Cardiac septum (tissue), 1 donor: ENCODE results near the gene PRMT3. TPM values are rescaled to one million over a fixed set of nuclear protein-coding genes. Genes with fewer than 3 reads are reported as not detected.
"Not testable (repeated sequence)": the region's sequence is repeated elsewhere in the genome, so short reads cannot be mapped to it uniquely, and the experiment has no call there.

ENCODE experiments used
- DNase-seq: peaks from one replicate; pipeline ENCODE4 v3.0.0-alpha.2; 2020; ENCODE audit warnings: low spot score
- intact Hi-C: fragments of 100-400 bp; cut with DNase I; formaldehyde crosslinking; loops from one replicate; pipeline ENCODE4 v1.14.0; 2022
- total RNA-seq: library from RNA; stranded (reverse); fragmentation: NEBNext Ultra II Directional; extraction: Animal tissue kit (Norgen Biotek cat#: 25700); gene quantifications from one replicate; pipeline ENCODE4 v1.2.1, GENCODE V29; 2021
- donor health status: DM: no; HTN: no; CAD: no.

Gene PRMT3
- total RNA-seq, 1 donor from 2014 or later, result 9.7 TPM

GRCh38 chr11:20489948-20490347 is 102.4 kb downstream of the PRMT3 start:
- intact Hi-C loops, result no loop called here
- no peak for DNase-seq

- no peak for DNase-seq
- intact Hi-C loops, result no loop called here
Measured at GRCh38 chr11:20493340-20493739, 105.8 kb downstream of the PRMT3 start.

GRCh38 chr11:20497124-20497792 is 109.7 kb downstream of the PRMT3 start:
- DNase-seq, result no peak
- intact Hi-C loops, result no loop called here

GRCh38 chr11:20501252-20501651 is 113.7 kb downstream of the PRMT3 start:
- no peak for DNase-seq
- intact Hi-C loops, result no loop called here

- no peak for DNase-seq
- intact Hi-C loops, result no loop called here
Measured at GRCh38 chr11:20501971-20502370, 114.5 kb downstream of the PRMT3 start.

GRCh38 chr11:20511982-20512381 is 124.5 kb downstream of the PRMT3 start:
- intact Hi-C loops, result no loop called here
- DNase-seq, result no peak

GRCh38 chr11:20512869-20513268 is 125.4 kb downstream of the PRMT3 start:
- intact Hi-C loops, result no loop called here
- no peak for DNase-seq

- intact Hi-C loops, result no loop called here
- no peak for DNase-seq
Measured at GRCh38 chr11:20518323-20518834, 130.9 kb downstream of the PRMT3 start.

- intact Hi-C loops, result no loop called here
- DNase-seq, result no peak
Measured at GRCh38 chr11:20522536-20522935, 135.0 kb downstream of the PRMT3 start.

- intact Hi-C loops, result no loop called here
- no peak for DNase-seq
Measured at GRCh38 chr11:20529757-20530156, 142.2 kb downstream of the PRMT3 start.

- no peak for DNase-seq
- intact Hi-C loops, result no loop called here
Measured at GRCh38 chr11:20530942-20531703, 143.6 kb downstream of the PRMT3 start.

- intact Hi-C loops, result no loop called here
- no peak for DNase-seq
Measured at GRCh38 chr11:20535271-20535881, 147.9 kb downstream of the PRMT3 start.

- DNase-seq, result no peak
- intact Hi-C loops, result no loop called here
Measured at GRCh38 chr11:20536365-20536764, 148.8 kb downstream of the PRMT3 start.

GRCh38 chr11:20536784-20537183 is 149.3 kb downstream of the PRMT3 start:
- intact Hi-C loops, result no loop called here
- DNase-seq, result no peak

GRCh38 chr11:20541503-20541902 is 154.0 kb downstream of the PRMT3 start:
- intact Hi-C loops, result no loop called here
- DNase-seq, result no peak

GRCh38 chr11:20544603-20545237 is 157.2 kb downstream of the PRMT3 start:
- DNase-seq, result no peak
- intact Hi-C loops, result no loop called here

- intact Hi-C loops, result no loop called here
- DNase-seq, result no peak
Measured at GRCh38 chr11:20547411-20547810, 159.9 kb downstream of the PRMT3 start.

GRCh38 chr11:20551096-20551495 is 163.6 kb downstream of the PRMT3 start:
- intact Hi-C loops, result no loop called here

GRCh38 chr11:20555783-20556182 is 168.3 kb downstream of the PRMT3 start:
- intact Hi-C loops, result no loop called here
- no peak for DNase-seq

More at GRCh38 chr11:20551096-20551495, 163.6 kb downstream of the PRMT3 start:
- no peak for DNase-seq

GRCh38 chr11:20556396-20556795 is 168.9 kb downstream of the PRMT3 start:
- intact Hi-C loops, DNase-seq: not testable (repeated sequence)
